Measurements from ENCODE around the gene SNX11.

The SNX11 gene

DNA sequence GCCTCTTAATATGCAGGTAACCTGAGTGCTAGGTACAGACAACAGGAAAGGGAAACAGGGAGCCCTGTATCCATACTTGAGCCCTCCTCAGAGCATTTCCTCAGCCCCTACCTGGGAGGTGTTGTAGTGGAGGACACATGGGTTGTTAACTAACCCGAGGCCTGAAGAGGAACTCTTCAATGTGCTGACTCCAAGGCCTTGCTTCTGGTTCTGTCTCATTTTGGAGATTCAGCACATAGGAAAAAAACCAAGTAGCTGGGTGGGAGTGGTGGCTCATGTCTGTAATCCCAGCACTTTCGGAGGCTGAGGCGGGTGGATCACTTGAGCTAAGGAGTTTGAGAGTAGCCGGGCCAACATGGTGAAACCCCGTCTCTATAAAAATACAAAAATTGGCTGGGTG lies 24.8 kb downstream of the SNX11 start:
- DNase-seq (ENCODE audit: low read depth in 2 of 2) = no peak

DNA sequence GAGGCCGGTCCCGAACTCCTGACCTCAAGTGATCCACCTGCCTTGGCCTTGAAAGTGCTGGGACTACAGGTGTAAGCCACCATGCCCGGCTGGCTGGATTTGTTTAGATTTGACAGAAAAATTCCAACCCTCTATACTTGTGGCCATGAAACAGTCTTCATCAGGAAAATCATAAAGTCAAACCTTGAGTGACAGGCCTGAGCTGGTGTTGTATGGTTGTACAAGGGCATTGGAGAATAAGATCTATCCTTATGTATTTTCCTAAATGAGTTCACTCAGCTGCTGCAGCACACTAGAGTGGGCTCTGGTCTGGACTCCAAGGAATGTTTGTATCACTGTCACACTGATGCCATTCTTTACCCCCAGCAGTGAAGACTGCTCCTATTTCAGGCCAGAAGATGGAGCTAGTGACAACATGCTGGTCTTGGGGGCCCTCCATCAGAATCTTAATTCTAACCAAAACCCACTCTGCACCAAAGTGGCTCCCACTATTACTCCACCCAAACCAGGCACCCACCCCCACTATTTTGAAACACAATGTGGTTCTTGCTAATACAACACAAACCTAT lies 27.4 kb downstream of the SNX11 start:
- DNase-seq (ENCODE audit: low read depth in 2 of 2) = no peak

DNA sequence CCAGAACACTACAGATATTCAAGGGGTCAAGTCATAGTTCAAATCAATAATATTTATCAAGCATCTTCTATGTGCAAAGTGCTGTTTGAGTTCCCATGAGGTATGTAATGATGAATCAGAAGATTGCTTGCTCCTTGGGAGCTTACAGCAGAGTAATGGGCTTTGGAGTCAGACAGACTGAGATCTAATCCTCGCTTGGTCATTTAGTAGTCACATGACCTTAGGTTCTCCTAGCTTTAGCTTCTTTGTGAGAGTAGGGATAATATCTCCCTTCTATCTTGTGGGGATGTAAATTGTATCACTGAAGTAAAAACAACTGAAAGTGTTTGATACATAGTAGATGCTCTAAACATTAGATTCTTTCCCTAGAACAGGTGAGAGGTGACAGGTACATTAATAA lies 30.1 kb downstream of the SNX11 start:
- no peak for DNase-seq (ENCODE audit: low read depth in 2 of 2)

- DNase-seq (ENCODE audit: low read depth in 2 of 2) = no peak
Measured at GRCh38 chr17:48139944-48140343, 32.4 kb downstream of the SNX11 start.

DNA sequence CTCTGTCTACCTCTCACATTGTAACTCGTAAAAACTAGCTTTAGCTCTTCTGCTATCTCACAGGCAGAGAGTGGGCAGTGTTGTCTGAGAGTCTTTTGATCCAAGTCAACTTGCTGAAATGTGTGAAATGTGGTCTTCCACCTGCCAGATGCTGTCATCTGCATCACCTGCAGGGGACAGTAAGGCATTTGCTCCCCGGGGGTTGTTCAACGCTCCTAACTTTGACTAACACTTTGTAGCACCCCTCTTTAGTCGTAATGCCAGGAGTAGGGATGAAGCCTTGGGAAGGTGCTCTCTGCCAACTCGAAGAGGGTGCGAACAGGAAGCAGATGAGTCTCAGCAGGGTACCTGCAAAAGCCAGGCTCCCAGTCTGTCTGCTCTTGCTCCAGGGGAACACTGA lies 36.1 kb downstream of the SNX11 start:
- DNase-seq (ENCODE audit: low read depth in 2 of 2) = no peak

GRCh38 chr17:48144231-48144630 lies 36.7 kb downstream of the SNX11 start:
- DNase-seq (ENCODE audit: low read depth in 2 of 2) = no peak

- DNase-seq (ENCODE audit: low read depth in 2 of 2) = no peak
Measured at GRCh38 chr17:48144976-48145798, 37.6 kb downstream of the SNX11 start.

DNA sequence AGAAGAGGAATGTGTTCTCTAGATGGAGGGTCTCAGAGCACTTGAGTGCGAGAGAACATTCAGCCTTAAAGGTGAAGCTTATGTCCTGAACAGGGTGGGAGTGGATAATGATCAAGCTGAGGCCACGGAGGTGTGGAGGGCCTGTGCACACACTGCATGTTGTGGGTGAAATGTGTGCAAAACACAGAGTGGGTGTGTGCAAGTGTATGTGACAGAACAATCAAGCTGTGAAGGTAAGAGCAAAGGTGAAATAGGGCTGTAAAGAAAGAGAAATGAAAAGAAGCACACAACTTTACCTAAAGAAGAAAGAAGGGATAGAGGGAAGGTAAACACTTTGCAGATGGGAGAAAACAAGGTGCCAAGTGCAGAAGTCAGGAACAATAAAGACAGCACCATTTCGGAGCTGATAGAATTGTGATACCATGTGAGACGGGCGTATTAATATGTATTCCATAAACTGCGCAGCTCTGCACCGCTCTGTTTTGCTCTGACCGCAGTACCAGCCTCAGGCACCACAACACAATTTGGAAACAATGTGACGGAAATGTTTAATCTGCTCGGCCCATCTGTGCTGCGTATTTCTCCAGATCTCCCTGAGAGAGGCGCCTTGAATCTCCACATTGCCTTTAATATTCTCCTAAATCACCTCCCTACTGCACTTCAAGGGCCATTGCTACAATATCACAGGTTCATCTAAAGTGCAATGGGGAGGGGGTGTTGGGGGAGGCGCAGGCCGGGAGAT lies 40.6 kb downstream of the SNX11 start:
- DNase-seq (ENCODE audit: low read depth in 2 of 2) = no peak

- no peak for DNase-seq (ENCODE audit: low read depth in 2 of 2)
Measured at GRCh38 chr17:48148854-48149786, 41.6 kb downstream of the SNX11 start.

GRCh38 chr17:48149787-48150463 lies 42.4 kb downstream of the SNX11 start:
- no peak for DNase-seq (ENCODE audit: low read depth in 2 of 2)

GRCh38 chr17:48150597-48151001 lies 43.0 kb downstream of the SNX11 start:
- no peak for DNase-seq (ENCODE audit: low read depth in 2 of 2)

DNA sequence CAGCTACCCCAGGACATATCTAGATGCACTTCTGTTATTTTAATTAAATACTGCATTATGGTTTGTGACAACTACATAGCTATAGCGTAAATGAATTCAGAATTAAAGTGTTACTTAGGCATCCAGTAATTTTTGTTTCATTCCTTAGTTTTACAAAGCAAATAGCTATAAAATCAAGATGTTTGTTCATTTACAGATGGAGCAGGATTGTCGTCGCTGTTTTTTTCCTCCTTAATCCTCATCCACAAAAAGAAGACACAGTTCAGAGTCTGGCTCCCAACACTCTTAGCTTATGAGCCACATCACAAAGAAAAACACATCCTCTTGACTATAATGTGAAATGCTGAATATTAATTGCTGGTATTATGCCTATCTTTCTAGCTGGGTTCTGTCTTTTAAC lies 43.7 kb downstream of the SNX11 start:
- no peak for DNase-seq (ENCODE audit: low read depth in 2 of 2)

GRCh38 chr17:48152289-48152688 lies 44.7 kb downstream of the SNX11 start:
- no peak for DNase-seq (ENCODE audit: low read depth in 2 of 2)

- no peak for DNase-seq (ENCODE audit: low read depth in 2 of 2)
Measured at GRCh38 chr17:48153691-48154358, 46.3 kb downstream of the SNX11 start.

DNA sequence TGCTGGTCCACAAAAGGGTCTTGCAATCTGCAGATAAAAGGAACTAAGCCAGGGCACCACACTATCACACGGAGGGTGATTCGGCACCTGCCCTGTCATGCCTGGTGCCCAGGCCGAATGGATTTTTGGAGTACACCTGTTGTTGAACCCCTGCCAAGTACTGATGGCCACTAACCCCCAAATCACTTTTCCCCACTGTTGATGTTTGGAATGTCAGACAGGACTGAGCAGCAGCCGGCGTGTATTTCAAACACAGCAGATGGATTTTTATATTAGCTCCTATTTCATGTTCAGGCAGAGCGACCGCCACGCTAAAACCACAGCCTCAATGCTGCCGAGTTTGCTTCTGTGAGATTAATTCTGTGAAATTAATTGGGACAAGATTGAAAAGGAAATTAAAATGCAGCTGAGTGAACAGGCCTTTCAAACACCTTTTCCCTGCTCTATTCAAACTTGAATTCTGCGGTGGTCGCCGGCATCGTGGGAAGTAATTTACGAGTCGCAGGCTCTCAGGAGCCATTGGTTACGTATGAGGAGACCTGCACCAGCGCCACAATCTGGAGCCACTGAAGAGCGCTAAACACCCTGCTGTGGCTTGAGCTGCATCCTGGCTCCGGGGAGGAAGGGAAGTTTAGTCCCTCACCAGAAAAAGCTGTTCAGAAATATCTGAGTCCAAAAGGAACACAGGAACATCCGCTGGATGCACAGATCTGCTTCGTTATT lies 48.5 kb downstream of the SNX11 start:
- DNase-seq (ENCODE audit: low read depth in 2 of 2) = no peak

DNA sequence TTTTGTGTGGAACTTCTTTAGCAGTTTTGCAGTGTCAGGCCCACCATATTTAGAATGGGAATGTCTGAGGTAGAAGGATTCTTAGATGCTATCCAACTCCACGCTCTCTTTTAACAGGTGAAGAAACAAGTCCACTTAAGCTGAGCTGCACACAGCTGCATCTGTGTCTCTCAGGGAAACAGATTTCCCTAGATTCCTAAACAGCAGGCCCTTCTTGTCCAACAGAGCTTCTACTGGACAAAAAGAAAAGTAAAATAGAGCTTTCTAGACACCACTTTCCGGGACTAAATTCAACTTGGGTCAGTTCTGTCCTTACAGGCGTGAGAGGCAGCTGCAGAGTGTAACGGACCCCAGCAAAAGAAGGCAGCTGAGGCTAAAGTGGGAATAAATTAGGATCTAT lies 51.7 kb downstream of the SNX11 start:
- no peak for DNase-seq (ENCODE audit: low read depth in 2 of 2)

DNA sequence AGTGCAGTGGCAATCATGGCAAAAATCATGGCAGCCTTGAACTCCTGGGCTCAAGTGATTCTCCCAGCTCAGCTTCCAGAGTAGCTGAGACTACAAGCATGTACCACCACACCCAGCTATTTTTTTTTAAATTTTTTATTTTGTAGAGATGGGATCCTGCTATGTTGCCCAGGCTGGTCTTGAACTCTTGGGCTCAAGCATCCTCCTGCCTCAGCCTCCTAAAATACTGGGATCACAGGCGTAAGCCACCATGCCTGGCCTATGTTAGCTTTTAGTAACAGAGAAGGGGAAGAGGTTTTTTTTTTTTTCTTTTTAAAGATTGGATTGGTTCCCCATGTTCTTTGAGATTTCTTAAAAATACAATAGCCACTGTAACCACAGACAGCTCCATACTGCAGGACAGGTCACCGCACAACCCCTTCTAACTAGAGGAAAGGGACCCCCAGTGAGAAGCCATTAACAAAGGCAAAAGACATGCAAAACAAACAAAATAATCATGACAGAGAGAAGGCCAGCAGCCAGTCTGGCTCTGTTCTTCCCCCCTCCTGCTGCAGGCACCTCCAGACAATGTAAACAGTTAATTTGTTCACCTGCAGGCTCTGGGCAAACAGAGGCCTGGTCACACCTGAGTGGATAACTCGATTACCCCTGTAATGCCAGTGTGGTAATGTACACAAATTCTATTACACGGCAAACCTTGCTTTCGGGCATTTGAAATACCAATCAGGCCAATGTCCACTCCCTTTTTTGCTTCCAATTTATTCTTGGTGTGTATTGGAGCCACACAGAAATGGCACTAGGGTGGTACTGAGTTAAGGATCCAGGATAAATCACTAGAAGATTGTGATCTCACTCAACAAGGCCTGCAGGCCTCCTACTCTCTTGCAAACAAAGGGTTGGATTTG lies 52.9 kb downstream of the SNX11 start:
- no peak for DNase-seq (ENCODE audit: low read depth in 2 of 2)

DNA sequence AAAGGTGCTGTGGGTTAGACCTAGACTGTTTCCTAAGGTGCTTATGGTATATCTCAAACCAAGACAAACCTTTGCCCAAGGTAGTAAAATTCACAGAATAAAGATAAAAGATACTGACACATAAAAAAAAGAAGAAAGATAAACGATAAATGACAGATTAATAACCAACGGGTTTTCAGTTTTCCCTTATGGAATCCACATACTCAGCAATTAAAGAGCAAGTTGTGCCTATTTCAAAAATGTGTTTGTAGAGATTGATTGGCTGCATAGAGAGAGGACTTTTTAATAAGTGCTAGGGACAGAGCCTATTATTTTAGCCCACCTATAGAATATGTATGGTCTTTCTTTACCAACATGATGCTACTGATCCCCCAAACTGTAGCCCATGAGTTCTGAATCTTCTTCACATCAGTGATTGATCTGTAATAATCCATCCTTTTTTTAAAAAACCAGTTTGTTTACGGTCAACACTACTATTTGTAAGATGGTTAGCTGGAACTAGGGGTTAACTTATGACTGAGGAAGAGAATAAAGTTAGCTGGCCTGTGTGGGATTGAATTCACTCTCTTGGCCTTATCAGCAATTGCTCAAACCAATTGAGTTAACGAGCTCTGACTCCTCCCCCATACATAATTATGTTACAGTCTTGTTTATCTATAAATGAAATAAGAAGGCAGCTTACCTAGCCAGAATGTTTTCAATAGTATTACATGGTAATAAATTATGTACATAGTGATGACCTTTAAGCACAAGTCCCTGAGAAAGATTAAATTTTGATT lies 53.8 kb downstream of the SNX11 start:
- DNase-seq (ENCODE audit: low read depth in 2 of 2) = no peak

All from stimulated activated CD4-positive, alpha-beta T cell treated with anti-CD3 and anti-CD28 coated beads, Interleukin-1b, Interleukin-23, amount 100 ng/mL, for 4 hours (primary cell).